ENCODE data around the gene PTPN12.

GRCh38 chr7:77570330-77571011 is 33.4 kb downstream of the PTPN12 start:
- no peak for TF ChIP-seq EZH2 (IDR thresholded peaks at IDR 0.05; ENCODE audit: borderline replicate concordance, insufficient read depth, low read length, poor library complexity, severe bottlenecking)
- TF ChIP-seq CTCF (IDR thresholded peaks at IDR 0.05; ENCODE audit: poor library complexity, severe bottlenecking) = no peak
- TF ChIP-seq RAD21 (conservative IDR thresholded peaks at IDR 0.05) = no peak
- TF ChIP-seq POLR2AphosphoS5 (IDR thresholded peaks at IDR 0.05) = no peak
- no peak for TF ChIP-seq REST (IDR thresholded peaks at IDR 0.05; ENCODE audit: borderline replicate concordance)

All from neural cell (in vitro differentiated cells).